ENCODE results near the gene KCNIP4.

GRCh38 chr4:21387683-21388082 lies 560.9 kb downstream of the KCNIP4 start:
- TF ChIP-seq, protein P1, sequence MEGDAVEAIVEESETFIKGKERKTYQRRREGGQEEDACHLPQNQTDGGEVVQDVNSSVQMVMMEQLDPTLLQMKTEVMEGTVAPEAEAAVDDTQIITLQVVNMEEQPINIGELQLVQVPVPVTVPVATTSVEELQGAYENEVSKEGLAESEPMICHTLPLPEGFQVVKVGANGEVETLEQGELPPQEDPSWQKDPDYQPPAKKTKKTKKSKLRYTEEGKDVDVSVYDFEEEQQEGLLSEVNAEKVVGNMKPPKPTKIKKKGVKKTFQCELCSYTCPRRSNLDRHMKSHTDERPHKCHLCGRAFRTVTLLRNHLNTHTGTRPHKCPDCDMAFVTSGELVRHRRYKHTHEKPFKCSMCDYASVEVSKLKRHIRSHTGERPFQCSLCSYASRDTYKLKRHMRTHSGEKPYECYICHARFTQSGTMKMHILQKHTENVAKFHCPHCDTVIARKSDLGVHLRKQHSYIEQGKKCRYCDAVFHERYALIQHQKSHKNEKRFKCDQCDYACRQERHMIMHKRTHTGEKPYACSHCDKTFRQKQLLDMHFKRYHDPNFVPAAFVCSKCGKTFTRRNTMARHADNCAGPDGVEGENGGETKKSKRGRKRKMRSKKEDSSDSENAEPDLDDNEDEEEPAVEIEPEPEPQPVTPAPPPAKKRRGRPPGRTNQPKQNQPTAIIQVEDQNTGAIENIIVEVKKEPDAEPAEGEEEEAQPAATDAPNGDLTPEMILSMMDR (IDR thresholded peaks at IDR 0.05 in 8 of 11, conservative IDR thresholded peaks at IDR 0.05 in 3 of 11), result no peak
- TF ChIP-seq POLR2AphosphoS5 (IDR thresholded peaks at IDR 0.05) (no peak), POLR2A (IDR thresholded peaks at IDR 0.05) (no peak)
